HUES6 (cell line): ENCODE measurements around the gene HDAC9.

Source experiments
- H3K27ac ChIP-seq: 2 replicates; pipeline ENCODE4 v1.7.0; 2013; ENCODE audit warnings: low read depth, mild to moderate bottlenecking, low read length, inconsistent platforms
- H3K27me3 ChIP-seq: 2 replicates; pipeline ENCODE4 v1.6.1; 2013; ENCODE audit warnings: low read length; ENCODE audit not compliant: control insufficient read depth, insufficient read depth
- H3K36me3 ChIP-seq: 2 replicates; pipeline ENCODE4 v1.6.1; 2013; ENCODE audit warnings: low read length; ENCODE audit not compliant: control insufficient read depth, insufficient read depth
- H3K4me1 ChIP-seq: 2 replicates; pipeline ENCODE4 v1.6.1; 2013; ENCODE audit warnings: low read length; ENCODE audit not compliant: control insufficient read depth, insufficient read depth
- H3K4me3 ChIP-seq: 2 replicates; pipeline ENCODE4 v1.5.1; 2013; ENCODE audit warnings: low read depth, low read length
- H3K9ac ChIP-seq: one replicate; pipeline ENCODE4 v1.6.1; 2013; ENCODE audit warnings: mild to moderate bottlenecking, low read length
- H3K9me3 ChIP-seq: 2 replicates; pipeline ENCODE4 v1.6.1; 2013; ENCODE audit warnings: low read depth, low read length; ENCODE audit not compliant: control insufficient read depth, insufficient read depth

The HDAC9 gene

DNA sequence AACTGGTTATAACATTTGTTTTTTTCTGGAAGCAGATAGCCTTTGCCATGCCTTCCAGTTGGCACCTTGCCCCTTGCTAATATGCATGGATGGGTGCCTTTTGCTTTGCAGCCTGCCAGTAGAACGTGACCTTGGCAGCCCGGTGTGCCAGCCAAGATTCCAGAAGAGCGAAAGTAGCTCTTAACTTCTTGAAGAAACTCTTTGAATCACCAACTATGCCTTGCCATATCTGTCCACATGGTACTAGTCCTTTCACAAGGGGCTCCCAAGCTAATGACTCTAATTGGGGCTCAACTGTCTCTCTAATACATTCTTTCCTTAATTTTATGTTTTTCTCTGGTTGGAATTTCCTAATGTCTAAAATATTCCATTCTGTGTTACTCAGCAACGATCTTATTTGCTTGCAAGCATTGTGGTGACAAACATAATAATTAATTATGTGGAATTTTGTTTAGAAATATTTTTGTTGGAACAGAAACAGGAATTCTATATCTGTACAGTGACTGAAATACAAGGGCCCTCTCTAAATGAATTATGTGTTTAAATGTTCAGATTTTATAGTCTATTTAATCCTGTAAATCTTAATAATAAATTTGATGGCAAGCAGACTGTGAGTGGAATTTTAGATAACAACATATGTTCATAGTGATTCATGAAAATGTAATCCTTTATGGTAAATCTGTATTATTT is 45.8 kb downstream of the HDAC9 start:
- Histone ChIP-seq H3K4me3 (no peak overlapping the region), H3K9ac (no peak overlapping the region), H3K27me3 (no peaks in the 10 kb centered on the region), H3K27ac (no peak overlapping the region), H3K36me3 (no peaks in the 10 kb centered on the region), H3K9me3 (no peaks in the 10 kb centered on the region), H3K4me1 (peaks cover 2% of the 10 kb centered on the region; the same call in 1 of the 2 replicates)

GRCh38 chr7:18541871-18542212 is 46.3 kb downstream of the HDAC9 start:
- Histone ChIP-seq H3K4me3 (no peak overlapping the region), H3K27ac (no peak overlapping the region), H3K9me3 (no peaks in the 10 kb centered on the region), H3K36me3 (no peaks in the 10 kb centered on the region), H3K27me3 (no peaks in the 10 kb centered on the region), H3K4me1 (peaks cover 7% of the 10 kb centered on the region; the same call in 1 of the 2 replicates), H3K9ac (no peak overlapping the region)

DNA sequence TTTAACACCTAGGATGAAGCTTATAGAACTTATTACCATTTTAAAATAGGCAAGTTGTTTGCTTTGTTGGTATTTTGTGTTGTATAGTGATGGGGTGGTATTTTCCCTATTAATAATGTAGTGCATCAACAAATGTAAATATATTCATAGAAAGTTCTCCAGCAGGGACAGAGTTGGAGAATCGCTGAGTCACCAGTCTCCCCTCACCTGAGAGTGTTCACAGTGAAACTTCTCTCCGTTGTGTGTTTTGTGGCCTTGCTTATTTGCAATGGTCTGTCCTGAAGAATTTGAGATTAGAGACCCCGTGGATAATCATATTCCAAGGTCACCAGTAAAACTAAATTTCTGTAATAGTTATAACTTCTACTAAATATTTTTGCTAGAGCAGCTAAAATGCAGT is 51.0 kb downstream of the HDAC9 start:
- no peak overlapping the region for H3K27ac ChIP-seq
- peaks cover 7% of the 10 kb centered on the region; the same call in 1 of the 2 replicates for H3K4me1 ChIP-seq
- H3K9me3 ChIP-seq = no peaks in the 10 kb centered on the region
- H3K4me3 ChIP-seq = no peak overlapping the region
- no peaks in the 10 kb centered on the region for H3K27me3 ChIP-seq
- no peaks in the 10 kb centered on the region for H3K36me3 ChIP-seq
- H3K9ac ChIP-seq = no peak overlapping the region

DNA sequence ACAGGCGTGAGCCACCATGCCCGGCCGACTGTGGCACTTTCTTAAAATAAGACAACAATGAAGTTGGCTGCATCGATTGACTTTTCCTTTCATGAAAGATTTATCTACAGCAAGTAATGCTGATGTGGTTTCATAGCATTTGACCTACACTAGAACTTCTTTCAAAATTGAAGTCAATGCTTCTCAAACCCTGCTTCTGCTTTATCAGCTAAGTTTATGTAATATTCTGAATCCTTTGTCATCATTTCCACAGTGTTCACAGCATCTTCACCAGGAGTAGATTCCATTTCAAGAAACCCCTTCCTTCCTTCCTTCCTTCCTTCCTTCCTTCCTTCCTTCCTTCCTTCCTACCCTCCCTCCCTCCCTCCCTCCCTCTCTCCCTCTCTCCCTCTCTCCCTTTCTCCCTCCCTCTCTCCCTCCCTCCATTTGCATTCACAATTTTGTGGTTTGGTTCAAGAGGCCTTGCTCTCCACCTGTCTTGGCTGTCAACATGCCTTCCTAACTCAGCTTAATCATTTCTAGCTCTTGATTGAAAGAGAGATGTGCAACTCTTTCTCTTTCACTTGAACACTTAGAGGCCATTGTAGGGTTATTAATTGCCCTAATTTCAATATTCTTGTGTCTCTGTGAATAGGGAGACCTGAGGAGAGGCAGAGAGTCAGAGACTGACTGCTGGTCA is 52.1 kb downstream of the HDAC9 start:
- Histone ChIP-seq H3K9ac (no peak overlapping the region), H3K36me3 (no peaks in the 10 kb centered on the region), H3K4me1 (peaks cover 7% of the 10 kb centered on the region; the same call in 1 of the 2 replicates), H3K27me3 (no peaks in the 10 kb centered on the region), H3K27ac (no peak overlapping the region), H3K9me3 (no peaks in the 10 kb centered on the region), H3K4me3 (no peak overlapping the region)

DNA sequence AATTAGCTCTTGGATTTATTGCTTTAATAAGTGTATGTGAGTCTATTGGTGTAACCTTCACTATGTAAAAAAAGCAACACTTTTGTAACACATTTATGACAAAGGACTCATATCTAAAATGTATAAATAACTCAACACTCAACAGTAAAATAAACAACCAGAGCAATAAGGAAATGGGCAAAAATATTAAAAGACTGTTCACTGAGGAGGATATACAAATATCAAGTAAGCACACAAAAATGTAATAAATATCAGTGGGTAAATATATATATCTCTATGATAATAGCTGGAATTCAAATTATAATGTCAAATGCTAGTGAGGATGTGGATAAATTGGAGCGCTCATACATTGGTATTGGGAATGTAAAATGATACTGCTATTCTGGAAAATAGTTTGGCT is 53.0 kb downstream of the HDAC9 start:
- no peaks in the 10 kb centered on the region for H3K9me3 ChIP-seq
- no peak overlapping the region for H3K27ac ChIP-seq
- H3K4me1 ChIP-seq = peaks cover 7% of the 10 kb centered on the region; the same call in 1 of the 2 replicates
- no peaks in the 10 kb centered on the region for H3K36me3 ChIP-seq
- no peaks in the 10 kb centered on the region for H3K27me3 ChIP-seq
- H3K4me3 ChIP-seq = no peak overlapping the region
- no peak overlapping the region for H3K9ac ChIP-seq

GRCh38 chr7:18550574-18550973 is 55.0 kb downstream of the HDAC9 start:
- Histone ChIP-seq H3K4me3 (no peak overlapping the region), H3K36me3 (no peaks in the 10 kb centered on the region), H3K27me3 (no peaks in the 10 kb centered on the region), H3K9ac (no peak overlapping the region), H3K9me3 (no peaks in the 10 kb centered on the region), H3K4me1 (peaks cover 7% of the 10 kb centered on the region; the same call in 1 of the 2 replicates), H3K27ac (no peak overlapping the region)

GRCh38 chr7:18552316-18552916 is 56.9 kb downstream of the HDAC9 start:
- Histone ChIP-seq H3K4me1 (no peaks in the 10 kb centered on the region), H3K9me3 (no peaks in the 10 kb centered on the region), H3K4me3 (no peak overlapping the region), H3K9ac (no peak overlapping the region), H3K27me3 (no peaks in the 10 kb centered on the region), H3K36me3 (no peaks in the 10 kb centered on the region), H3K27ac (no peak overlapping the region)

DNA sequence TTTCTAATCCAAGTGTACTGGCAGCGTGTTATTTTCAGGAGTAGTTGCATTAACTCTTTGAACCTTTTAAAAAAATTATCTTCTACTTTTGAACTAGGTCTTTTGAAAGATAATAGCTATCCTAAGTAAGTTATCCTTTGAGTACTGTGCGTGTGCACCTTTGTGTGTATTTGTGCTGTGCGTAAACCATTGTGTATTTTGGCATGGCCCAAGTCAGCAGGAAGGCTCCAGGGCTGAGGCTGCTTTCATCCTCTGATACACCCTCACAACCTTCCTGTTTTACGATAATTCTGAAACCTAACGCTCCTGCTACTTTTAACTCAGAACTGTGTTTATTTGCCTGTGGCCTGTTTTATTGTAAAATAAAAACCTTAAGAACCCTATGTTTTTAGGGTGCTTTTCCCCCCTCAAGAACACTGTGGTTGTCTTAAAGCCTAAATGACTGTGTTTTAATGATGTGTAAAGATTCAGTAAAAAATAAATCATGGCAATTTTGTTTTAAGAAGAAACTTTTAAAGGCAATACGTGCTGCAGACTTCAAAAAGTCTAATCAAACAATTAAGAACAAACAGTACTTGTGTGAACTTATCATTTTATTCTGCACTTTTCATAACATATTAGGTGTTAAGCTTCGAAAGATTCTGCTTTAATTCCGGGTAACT is 57.5 kb downstream of the HDAC9 start:
- H3K27me3 ChIP-seq = no peaks in the 10 kb centered on the region
- H3K36me3 ChIP-seq = no peaks in the 10 kb centered on the region
- no peak overlapping the region for H3K9ac ChIP-seq
- H3K4me1 ChIP-seq = no peaks in the 10 kb centered on the region
- H3K9me3 ChIP-seq = no peaks in the 10 kb centered on the region
- no peak overlapping the region for H3K27ac ChIP-seq
- no peak overlapping the region for H3K4me3 ChIP-seq

GRCh38 chr7:18553605-18554003 is 58.1 kb downstream of the HDAC9 start:
- Histone ChIP-seq H3K4me3 (no peak overlapping the region), H3K36me3 (no peaks in the 10 kb centered on the region), H3K27ac (no peak overlapping the region), H3K9me3 (no peaks in the 10 kb centered on the region), H3K9ac (no peak overlapping the region), H3K27me3 (no peaks in the 10 kb centered on the region), H3K4me1 (no peaks in the 10 kb centered on the region)

- H3K9me3 ChIP-seq = no peaks in the 10 kb centered on the region
- no peaks in the 10 kb centered on the region for H3K27me3 ChIP-seq
- H3K9ac ChIP-seq = no peak overlapping the region
- no peaks in the 10 kb centered on the region for H3K4me1 ChIP-seq
- H3K27ac ChIP-seq = no peak overlapping the region
- no peak overlapping the region for H3K4me3 ChIP-seq
- H3K36me3 ChIP-seq = no peaks in the 10 kb centered on the region
Measured at GRCh38 chr7:18555120-18555519, 59.6 kb downstream of the HDAC9 start.

GRCh38 chr7:18555968-18556367 is 60.4 kb downstream of the HDAC9 start:
- Histone ChIP-seq H3K27ac (no peak overlapping the region), H3K4me1 (no peaks in the 10 kb centered on the region), H3K4me3 (no peak overlapping the region), H3K9ac (no peak overlapping the region), H3K27me3 (no peaks in the 10 kb centered on the region), H3K9me3 (no peaks in the 10 kb centered on the region), H3K36me3 (no peaks in the 10 kb centered on the region)
